Caco-2 (cell line): Measurements from ENCODE around the gene GULP1. TPM values are rescaled to one million over a fixed set of nuclear protein-coding genes. Genes with fewer than 3 reads are reported as not detected.
"Not testable (repeated sequence)": the region's sequence is repeated elsewhere in the genome, so short reads cannot be mapped to it uniquely, and the experiment has no call there.

Experiments
- BruUV-seq: library from RNA; stranded (reverse); fragments of 400-500 nt; replicated peaks from 2 replicates; lab custom pipeline; 2021; lab: Mats Ljungman, UMichigan
- CTCF ChIA-PET: fragments of 300-600 bp; sonication (Branson Sonifier 250); formaldehyde crosslinking; loops from one replicate; lab custom pipeline; 2022; ENCODE audit warnings: antibody characterized with exemption; lab: Charles Lee
- POLR2A ChIA-PET: fragments of 300-600 bp; sonication (Branson Sonifier 250); formaldehyde crosslinking; loops from one replicate; lab custom pipeline; 2022; ENCODE audit warnings: antibody characterized with exemption; lab: Charles Lee
- DNase-seq, 2 experiments: peaks; one replicate each; pipeline versions ENCODE4 v3.0.0 to v3.0.0-alpha.2; 2020 to 2022
- H3K27me3 ChIP-seq: replicated peaks from 2 replicates; pipeline ENCODE4 v1.6.0; 2011; ENCODE audit warnings: low read length; ENCODE audit not compliant: control insufficient read depth, insufficient read depth
- H3K36me3 ChIP-seq: 2 replicates; pipeline ENCODE4 v1.5.1; 2011; ENCODE audit warnings: low read length; ENCODE audit not compliant: control insufficient read depth, insufficient read depth
- H3K4me1 ChIP-seq: fragments of 250-450 bp; sonication (Bioruptor Pico); 2 replicates; pipeline ENCODE4 v1.5.1; 2020; ENCODE audit warnings: mild to moderate bottlenecking
- H3K4me3 ChIP-seq: 2 replicates; pipeline ENCODE4 v1.5.1; 2011; ENCODE audit warnings: low read depth, mild to moderate bottlenecking, control low read depth, low read length
- H3K9me3 ChIP-seq: fragments of 250-450 bp; sonication (Bioruptor Pico); 2 replicates; pipeline ENCODE4 v1.5.1; 2020; ENCODE audit warnings: mild to moderate bottlenecking, moderate library complexity
- H3K27ac Mint-ChIP-seq: one replicate; pipeline ENCODE4 v1.8.0; 2022; ENCODE audit warnings: mixed read lengths; ENCODE audit not compliant: unreplicated experiment
- H3K27me3 Mint-ChIP-seq: one replicate; pipeline ENCODE4 v1.8.0; 2022; ENCODE audit warnings: mixed read lengths; ENCODE audit not compliant: insufficient read depth, unreplicated experiment
- H3K36me3 Mint-ChIP-seq: one replicate; pipeline ENCODE4 v1.8.0; 2022; ENCODE audit warnings: mild to moderate bottlenecking, mixed read lengths; ENCODE audit not compliant: insufficient read depth, unreplicated experiment
- H3K4me1 Mint-ChIP-seq: one replicate; pipeline ENCODE4 v1.8.0; 2022; ENCODE audit warnings: low read depth, mixed read lengths; ENCODE audit not compliant: unreplicated experiment
- H3K4me3 Mint-ChIP-seq: one replicate; pipeline ENCODE4 v1.8.0; 2022; ENCODE audit warnings: mild to moderate bottlenecking, moderate library complexity, mixed read lengths; ENCODE audit not compliant: unreplicated experiment
- H3K9me3 Mint-ChIP-seq: one replicate; pipeline ENCODE4 v1.8.0; 2022; ENCODE audit warnings: mixed read lengths; ENCODE audit not compliant: unreplicated experiment
- CTCF ChIP-seq, 2 experiments: fragments of 200-600 bp in 1 of 2; IDR thresholded peaks; 1 replicate in 1 of 2; 2 replicates in 1 of 2; pipeline versions ENCODE4 v1.5.1 to v1.8.0; 2011 to 2022; ENCODE audit warnings: antibody characterized with exemption in 1 of 2, control low read depth in 1 of 2, inconsistent platforms in 1 of 2, low read depth in 1 of 2, low read length in 1 of 2, mild to moderate bottlenecking in 1 of 2, moderate library complexity in 1 of 2; ENCODE audit not compliant: insufficient read depth in 1 of 2, severe bottlenecking in 1 of 2, unreplicated experiment in 1 of 2
- intact Hi-C: fragments of 100-400 bp; cut with micrococcal nuclease; formaldehyde crosslinking; loops from one replicate; pipeline ENCODE4 v1.10.0; 2022; ENCODE audit not compliant: unreplicated experiment
- total RNA-seq: library from RNA; stranded (reverse); gene quantifications from 2 replicates; pipeline ENCODE4 v1.2.3, GENCODE V29; 2022

Gene GULP1
- total RNA-seq, 1 experiment from 2014 or later = 32.4 TPM

DNA sequence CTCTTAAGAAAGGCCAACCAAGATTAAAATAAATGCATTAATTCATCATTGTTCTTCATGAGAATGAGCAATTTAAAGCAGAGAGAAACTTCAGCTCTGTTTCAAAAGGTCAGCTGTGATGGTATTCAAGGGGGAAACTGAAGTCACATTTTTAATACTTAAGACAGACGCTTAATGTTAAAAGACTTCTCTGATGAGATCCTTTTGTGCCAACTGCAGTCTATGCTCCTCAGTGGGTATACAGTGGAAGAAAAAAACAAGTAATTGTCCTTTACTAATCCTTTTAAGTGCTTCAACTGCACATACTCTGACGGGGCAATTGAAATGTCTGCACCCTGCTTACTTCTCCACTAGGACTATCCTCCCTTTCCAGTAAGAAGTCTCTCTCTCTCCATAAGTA lies 309.7 kb downstream of the GULP1 start:
- H3K27me3 Mint-ChIP-seq = no peaks in the 10 kb centered on the region
- H3K4me1 Mint-ChIP-seq = no peaks in the 10 kb centered on the region
- DNase-seq = no peak
- CTCF ChIA-PET = no interaction called here
- no peaks in the 10 kb centered on the region for H3K9me3 Mint-ChIP-seq
- no peaks in the 10 kb centered on the region for H3K36me3 ChIP-seq
- H3K9me3 ChIP-seq = no peaks in the 10 kb centered on the region
- BruUV-seq = no TSS peak
- intact Hi-C loops = no loop called here
- no peak overlapping the region for H3K4me3 ChIP-seq
- no peak for TF ChIP-seq CTCF (IDR thresholded peaks at IDR 0.05; ENCODE audit: insufficient read depth in 1 of 2, low read depth in 1 of 2, low read length in 1 of 2, severe bottlenecking in 1 of 2, unreplicated experiment in 1 of 2)
- no peak overlapping the region for H3K4me3 Mint-ChIP-seq
- no peaks in the 10 kb centered on the region for H3K36me3 Mint-ChIP-seq
- H3K4me1 ChIP-seq = 0 out of 2 replicates have a peak, but pooled peaks cover 5% of the 10 kb centered on the region
- POLR2A ChIA-PET = no interaction called here
- no peaks in the 10 kb centered on the region for H3K27me3 ChIP-seq
- no peak overlapping the region for H3K27ac Mint-ChIP-seq

- H3K27ac Mint-ChIP-seq = no peak overlapping the region
- POLR2A ChIA-PET = no interaction called here
- intact Hi-C loops = no loop called here
These were observed 310.3 kb downstream of the GULP1 start for GRCh38 chr2:188601927-188602326.

DNA sequence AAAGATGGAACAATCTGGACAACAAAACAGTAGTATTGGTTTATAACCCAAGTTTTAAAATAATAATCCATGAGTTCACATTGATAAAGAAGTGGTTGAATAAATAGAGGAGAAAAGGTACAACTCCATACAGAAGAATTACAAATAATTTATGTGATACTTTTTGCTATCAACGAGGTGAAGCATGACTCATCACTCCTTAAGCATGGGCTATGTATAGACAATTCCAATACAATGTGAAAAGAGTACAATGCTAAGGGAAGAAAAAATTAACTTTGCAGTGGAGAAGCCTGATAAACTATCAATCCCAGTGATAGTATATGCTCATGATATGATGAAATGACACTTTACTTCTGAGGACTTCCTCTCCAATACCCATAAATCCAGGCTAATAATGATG lies 312.9 kb downstream of the GULP1 start:
- Mint-ChIP-seq H3K9me3 (no peaks in the 10 kb centered on the region), H3K27me3 (no peaks in the 10 kb centered on the region), H3K4me3 (no peak overlapping the region), H3K36me3 (no peaks in the 10 kb centered on the region), H3K27ac (no peak overlapping the region), H3K4me1 (no peaks in the 10 kb centered on the region)
- no peaks in the 10 kb centered on the region for H3K36me3 ChIP-seq
- CTCF ChIA-PET = no interaction called here
- H3K4me3 ChIP-seq = no peak overlapping the region
- H3K4me1 ChIP-seq = no peaks in the 10 kb centered on the region
- H3K9me3 ChIP-seq = peaks cover 3% of the 10 kb centered on the region; the same call in 1 of the 2 replicates
- no TSS peak for BruUV-seq
- TF ChIP-seq CTCF (IDR thresholded peaks at IDR 0.05; ENCODE audit: insufficient read depth in 1 of 2, low read depth in 1 of 2, low read length in 1 of 2, severe bottlenecking in 1 of 2, unreplicated experiment in 1 of 2) = no peak
- POLR2A ChIA-PET = no interaction called here
- DNase-seq = no peak
- intact Hi-C loops = no loop called here
- no peaks in the 10 kb centered on the region for H3K27me3 ChIP-seq

More at GRCh38 chr2:188601927-188602326, 310.3 kb downstream of the GULP1 start:
- no peaks in the 10 kb centered on the region for H3K36me3 ChIP-seq
- no peak overlapping the region for H3K4me3 ChIP-seq
- no peaks in the 10 kb centered on the region for H3K27me3 Mint-ChIP-seq
- 0 out of 2 replicates have a peak, but pooled peaks cover 5% of the 10 kb centered on the region for H3K4me1 ChIP-seq
- no peak for DNase-seq
- no peak overlapping the region for H3K4me3 Mint-ChIP-seq
- no peak for TF ChIP-seq CTCF (IDR thresholded peaks at IDR 0.05; ENCODE audit: insufficient read depth in 1 of 2, low read depth in 1 of 2, low read length in 1 of 2, severe bottlenecking in 1 of 2, unreplicated experiment in 1 of 2)
- H3K4me1 Mint-ChIP-seq = no peaks in the 10 kb centered on the region
- no peaks in the 10 kb centered on the region for H3K9me3 Mint-ChIP-seq
- no TSS peak for BruUV-seq
- H3K36me3 Mint-ChIP-seq = no peaks in the 10 kb centered on the region
- no peaks in the 10 kb centered on the region for H3K27me3 ChIP-seq
- CTCF ChIA-PET = no interaction called here
- no peaks in the 10 kb centered on the region; the same call in 1 of the 2 replicates for H3K9me3 ChIP-seq

DNA sequence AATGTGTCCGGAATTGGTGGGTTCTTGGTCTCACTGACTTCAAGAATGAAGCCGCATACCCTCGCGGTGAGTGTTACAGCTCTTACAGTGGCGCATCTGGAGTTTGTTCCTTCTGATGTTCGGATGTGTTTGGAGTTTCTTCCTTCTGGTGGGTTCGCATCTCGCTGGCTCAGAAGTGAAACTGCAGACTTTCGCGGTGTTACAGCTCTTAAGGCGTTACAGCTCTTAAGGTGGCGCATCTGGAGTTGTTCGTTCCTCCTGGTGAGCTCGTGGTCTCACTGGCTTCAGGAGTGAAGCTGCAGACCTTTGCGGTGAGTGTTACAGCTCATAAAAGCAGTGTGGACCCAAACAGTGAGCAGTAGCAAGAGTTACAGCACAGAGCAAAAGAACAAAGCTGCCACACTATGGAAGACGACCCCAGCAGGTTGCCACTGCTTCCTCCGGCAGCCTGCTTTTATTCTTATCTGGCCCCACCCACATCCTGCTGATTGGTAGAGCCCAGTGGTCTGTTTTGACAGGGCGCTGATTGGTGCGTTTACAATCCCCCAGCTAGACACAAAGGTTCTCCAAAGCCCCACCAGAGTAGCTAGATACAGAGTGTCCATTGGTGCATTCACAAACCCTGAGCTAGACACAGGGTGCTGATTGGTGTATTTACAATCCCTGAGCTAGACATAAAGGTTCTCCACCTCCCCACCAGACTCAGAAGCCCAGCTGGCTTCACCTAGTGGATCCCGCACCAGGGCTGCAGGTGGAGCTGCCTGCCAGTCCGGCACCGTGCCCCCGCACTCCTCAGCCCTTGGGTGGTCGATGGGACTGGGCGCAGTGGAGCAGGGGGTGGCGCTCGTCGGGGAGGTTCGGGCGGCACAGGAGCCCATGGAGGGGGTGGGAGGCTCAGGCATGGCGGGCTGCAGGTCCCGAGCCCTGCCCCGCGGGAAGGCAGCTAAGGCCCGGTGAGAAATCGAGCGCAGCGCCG lies 314.2 kb downstream of the GULP1 start:
- intact Hi-C loops, H3K36me3 Mint-ChIP-seq, H3K27me3 ChIP-seq, H3K4me3 Mint-ChIP-seq, H3K36me3 ChIP-seq, H3K4me1 ChIP-seq, H3K4me3 ChIP-seq, H3K27me3 Mint-ChIP-seq, H3K9me3 ChIP-seq, BruUV-seq, H3K27ac Mint-ChIP-seq, POLR2A ChIA-PET, H3K4me1 Mint-ChIP-seq, DNase-seq, H3K9me3 Mint-ChIP-seq, CTCF ChIA-PET: not testable (repeated sequence)

DNA sequence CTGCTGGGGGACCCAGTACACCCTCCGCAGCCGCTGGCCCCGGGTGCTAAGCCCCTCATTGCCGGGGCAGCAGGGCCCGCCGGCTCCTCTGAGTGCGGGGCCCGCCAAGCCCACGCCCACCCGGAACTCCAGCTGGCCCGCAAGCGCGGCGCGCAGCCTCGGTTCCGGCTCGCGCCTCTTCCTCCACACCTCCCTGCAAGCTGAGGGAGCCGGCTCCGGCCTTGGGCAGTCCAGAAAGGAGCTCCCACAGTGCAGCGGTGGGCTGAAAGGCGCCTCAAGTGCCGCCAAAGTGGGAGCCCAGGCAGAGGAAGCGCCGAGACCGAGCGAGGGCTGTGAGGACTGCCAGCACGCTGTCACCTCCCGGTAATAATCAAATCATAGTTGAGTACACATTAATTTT lies 314.9 kb downstream of the GULP1 start:
- POLR2A ChIA-PET, H3K36me3 Mint-ChIP-seq, H3K4me3 ChIP-seq, CTCF ChIA-PET, H3K4me1 Mint-ChIP-seq, BruUV-seq, H3K4me3 Mint-ChIP-seq, H3K27ac Mint-ChIP-seq, H3K9me3 Mint-ChIP-seq, H3K36me3 ChIP-seq, H3K4me1 ChIP-seq, H3K9me3 ChIP-seq, intact Hi-C loops, H3K27me3 Mint-ChIP-seq, DNase-seq, H3K27me3 ChIP-seq: not testable (repeated sequence)
